HG03457 (cell line): ENCODE results near the gene STAMBPL1.
"Not testable (repeated sequence)": the region's sequence is repeated elsewhere in the genome, so short reads cannot be mapped to it uniquely, and the experiment has no call there.

Experiments
- ATAC-seq: cut with Tn5 transposase; IDR thresholded peaks from one replicate; pipeline ENCODE4 v1.9.1; 2021; ENCODE audit warnings: moderate number of reproducible peaks; ENCODE audit not compliant: unreplicated experiment

Gene STAMBPL1

DNA sequence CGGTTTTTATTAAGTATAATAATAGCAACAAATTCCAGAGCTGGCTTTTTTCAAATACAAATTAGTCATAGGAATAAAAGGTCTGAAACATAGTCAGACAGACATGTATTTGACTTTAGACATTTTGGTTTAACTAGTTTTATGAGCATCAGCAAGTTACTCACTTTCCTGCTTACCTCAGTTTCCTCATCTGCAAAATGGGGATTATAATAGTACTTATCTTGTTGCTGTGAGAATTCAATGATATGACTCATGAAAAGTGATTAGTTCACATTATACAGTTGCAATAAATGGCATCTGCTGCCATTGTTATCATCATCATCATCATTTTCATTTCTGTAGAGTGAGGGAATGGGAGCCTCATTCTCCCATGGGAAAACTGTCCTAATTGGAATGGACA, 39.0 kb downstream of the STAMBPL1 start:
- ATAC-seq, result no peak

DNA sequence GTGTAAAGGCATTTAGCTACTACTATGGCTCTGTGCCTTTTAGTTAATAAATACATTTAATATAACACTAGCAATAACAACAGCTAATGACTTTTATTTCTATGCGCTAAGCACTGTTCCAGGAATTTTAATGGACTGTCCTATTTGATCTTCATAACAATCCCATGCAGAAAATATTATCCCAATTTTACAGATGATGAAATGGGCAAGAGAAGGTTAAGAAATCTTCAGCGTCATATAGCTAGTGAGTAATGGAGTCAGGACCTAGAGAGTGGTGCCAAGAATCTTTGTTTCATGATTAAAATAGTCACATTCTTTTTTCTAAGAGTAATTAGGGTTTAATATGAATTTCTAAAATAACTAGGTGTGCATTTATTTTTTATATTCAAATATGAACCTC, 40.2 kb downstream of the STAMBPL1 start:
- no peak for ATAC-seq

DNA sequence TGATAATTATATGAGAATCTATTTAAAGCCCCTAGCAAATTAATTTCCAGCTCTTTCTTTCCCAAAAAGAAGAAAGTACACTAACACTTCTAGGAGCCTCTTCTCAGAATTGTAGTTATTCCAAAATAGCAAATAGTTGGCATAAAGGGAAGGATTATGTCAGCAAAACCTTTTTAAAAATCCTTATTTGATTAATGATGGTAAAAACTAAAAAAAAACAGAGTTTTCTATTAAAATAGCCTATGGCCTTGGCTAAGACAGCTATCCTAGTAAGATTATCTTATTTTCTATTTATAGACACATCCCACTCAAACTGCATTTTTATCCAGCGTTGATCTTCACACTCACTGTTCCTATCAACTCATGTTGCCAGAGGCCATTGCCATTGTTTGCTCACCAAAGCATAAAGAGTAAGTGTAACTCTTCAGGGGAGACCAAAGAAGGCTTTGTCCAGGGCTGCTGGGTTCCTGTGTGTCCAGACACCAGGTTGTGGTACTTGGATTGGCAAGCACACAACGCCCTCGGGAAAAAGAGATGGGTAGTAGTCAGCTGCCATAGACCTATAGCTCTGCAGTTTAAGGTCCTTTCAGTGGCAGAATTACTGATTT, 41.0 kb downstream of the STAMBPL1 start:
- ATAC-seq, result no peak

DNA sequence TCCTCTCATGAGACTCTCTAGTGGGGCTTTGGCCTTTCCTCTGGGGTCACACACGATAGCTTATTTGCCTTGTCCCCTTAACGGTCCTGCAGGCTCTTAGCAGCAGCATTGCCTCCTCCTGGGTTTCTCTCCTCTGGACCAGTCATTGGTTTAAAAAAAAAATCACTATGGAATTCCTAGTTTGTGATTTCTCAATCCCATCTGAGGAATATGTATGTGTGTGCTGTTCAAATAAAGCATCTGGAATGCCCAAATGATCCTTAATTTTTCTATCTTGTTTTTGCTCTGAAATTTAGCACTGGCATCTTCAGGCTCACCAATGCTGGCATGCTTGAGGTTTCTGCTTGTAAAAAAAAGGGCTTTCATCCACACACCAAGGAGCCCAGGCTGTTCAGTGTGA, 42.0 kb downstream of the STAMBPL1 start:
- no peak for ATAC-seq

DNA sequence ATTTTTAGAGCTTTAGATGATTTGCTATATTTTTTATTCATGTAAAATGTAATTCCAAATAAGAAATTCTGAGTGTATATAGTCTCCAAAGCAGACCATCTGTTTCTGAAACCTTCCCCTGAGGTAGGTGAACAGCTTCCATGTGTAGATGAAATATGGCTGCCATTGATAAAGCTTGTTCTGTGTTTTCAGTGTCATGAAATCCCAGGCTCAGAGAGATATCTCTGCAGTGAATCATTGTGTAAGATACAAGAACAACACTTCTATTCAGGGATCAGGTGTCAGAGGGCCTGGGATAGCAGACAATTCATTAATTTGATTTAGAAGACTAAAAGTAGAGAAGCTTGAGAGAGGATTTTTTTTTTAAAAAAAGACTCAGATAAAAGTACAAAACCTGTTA, 43.5 kb downstream of the STAMBPL1 start:
- no peak for ATAC-seq

DNA sequence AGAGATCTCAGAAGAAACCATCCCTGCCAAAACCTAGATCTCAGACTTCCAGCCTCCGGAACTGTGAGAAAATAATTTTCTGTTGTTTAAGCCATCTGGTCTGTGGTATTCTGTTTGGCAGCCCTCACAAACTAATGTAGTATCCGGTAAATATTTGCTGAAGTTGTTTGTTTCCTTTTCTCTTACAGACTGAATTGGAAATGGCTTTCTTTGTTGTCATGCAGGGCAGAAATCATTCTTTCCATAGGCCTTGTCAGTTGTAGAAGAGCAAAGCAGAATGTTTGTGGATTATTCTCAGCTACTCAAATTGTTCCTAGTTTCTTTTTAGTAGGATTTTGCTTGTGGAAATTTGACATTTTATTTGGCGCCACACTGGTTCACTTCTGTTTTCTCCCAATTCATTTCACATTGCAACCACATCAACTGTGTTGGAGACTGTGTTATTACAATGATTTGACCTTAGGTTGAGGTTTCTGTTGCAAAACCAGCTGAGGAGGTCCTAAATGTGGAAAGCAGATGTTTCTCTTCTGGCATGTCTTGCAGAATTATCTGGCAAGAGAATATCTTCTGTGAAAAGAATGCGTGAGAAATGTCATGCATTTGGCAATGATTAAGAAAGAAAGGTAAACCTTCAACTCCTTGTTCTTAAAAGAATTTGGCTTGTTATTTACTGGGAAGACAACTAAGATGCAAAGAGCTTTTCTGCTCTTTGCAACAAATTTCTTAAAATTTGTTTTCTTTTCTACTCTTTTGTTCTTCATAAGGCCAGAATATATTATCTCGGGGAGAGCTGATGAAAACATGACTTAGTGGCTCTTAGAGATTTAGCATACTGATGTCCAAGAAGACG, 46.7 kb downstream of the STAMBPL1 start:
- ATAC-seq, result no peak

DNA sequence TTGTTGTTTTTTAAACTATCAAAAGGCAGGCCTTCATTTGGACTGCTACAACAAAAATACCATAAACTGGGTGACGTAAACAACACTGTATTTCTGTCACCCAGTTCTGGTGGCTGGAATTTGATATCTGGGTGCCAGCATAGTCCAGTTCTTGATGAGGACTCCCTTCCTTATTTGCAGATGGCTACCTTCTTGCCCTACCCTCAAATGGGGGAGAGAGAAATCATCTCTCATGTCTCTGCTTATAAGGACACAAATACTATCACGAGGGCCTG, 47.3 kb downstream of the STAMBPL1 start:
- no peak for ATAC-seq

DNA sequence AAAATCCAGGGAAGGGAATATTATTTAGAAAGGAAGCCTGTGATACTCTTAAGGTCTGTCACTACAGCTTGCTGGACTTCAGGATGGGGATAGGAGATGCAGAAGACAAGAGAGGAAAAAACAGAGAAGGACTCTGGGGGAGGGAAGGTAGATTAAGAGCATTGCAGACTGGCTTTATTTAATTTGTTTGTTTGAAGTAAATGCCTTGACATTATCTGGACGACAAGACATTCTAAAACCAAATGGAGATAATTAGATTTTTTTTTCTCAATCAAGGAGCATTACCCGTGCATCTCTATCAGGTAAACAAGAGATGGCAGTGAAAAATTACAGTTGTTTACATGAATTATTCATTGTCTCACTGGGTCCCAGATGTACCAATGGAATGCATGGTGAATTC, 48.2 kb downstream of the STAMBPL1 start:
- no peak for ATAC-seq

DNA sequence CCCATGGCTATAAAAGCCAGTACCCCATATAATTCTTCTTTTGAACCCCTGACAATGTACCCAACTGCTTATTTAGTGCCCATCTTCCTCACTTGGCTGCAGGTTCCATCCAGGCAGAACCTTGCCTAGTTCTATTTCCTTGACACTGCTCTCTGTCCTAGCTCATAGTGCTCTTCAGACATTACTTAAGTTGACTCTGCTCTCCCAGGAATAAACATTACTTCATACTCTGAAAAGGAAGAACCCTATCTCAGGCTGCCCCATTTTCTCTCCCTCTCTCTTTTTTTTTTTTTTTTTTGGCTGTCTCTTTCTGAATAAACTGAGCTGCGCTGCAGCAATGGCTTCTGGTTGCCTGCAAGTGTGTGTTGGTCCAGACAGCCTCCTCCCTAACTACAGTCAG, 51.5 kb downstream of the STAMBPL1 start:
- no peak for ATAC-seq

DNA sequence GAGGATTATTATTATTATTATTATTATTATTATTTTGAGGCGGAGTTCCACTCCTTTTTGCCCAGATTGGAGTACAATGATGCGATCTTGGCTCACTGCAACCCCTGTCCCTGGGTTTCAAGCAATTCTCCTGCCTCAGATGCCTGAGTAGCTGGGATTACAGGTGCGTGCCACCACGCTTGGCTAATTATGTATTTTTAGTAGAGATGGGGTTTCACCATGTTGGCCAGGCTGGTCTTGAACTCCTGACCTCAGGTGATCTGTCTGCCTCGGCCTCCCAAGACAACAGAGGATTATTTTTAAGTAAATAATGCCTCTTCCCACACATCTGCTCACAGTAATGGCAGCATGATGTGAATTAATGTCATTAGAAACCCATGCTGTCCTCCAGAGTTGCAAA, 52.0 kb downstream of the STAMBPL1 start:
- not testable (repeated sequence) for ATAC-seq

DNA sequence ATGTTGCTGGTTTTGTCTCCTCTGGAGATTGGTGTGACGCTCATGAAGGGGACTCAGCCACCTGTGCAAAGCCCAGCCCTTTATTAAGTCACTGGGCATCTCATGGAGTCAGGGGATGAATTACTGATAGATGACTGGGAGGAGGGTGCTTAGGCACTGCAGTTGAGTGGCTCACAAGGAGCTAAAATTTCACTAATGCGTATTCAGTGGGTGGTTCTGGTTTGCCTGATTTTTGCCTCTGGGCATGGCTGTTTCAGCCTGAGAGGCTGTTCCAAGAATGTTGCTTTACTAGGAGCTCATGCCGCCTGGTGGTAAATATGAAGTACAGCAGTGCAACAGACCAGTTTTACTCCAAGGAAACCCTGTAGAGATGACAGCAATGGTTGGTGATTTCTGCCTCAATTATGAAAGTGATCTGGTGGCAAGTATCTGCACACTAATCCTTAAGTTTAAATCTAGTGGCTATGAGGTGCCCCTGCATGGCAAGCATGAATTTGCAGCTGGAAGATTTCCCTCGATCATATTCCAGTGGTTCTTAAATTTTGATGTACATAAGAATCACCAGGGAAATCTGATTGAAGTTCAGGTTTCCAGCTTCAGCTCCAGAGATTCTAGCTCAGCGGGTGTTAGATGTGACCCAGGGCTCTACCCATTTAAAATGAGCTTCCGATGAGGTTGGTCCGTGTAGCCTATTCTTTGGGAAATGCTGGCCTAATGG, 52.7 kb downstream of the STAMBPL1 start:
- ATAC-seq, result no peak

DNA sequence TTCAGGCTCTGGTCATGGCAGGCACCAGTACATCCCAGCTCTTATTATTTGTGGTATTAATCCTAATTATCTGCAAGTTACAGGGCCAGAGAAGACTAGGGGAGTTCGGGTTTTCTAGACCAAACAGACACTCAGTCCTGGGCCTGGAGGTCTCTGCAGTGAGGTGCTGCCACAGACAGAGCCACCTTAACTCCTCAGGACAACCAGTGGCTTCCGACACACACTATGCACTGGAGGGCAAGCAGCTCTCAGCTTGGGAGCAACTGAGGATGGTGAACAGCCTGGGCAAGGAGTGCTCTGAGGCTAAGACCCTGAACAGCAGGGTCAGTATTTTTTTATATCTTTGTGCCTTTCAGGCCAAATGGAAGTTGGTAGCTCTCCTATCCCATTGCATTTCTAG, 53.5 kb downstream of the STAMBPL1 start:
- ATAC-seq, result no peak

DNA sequence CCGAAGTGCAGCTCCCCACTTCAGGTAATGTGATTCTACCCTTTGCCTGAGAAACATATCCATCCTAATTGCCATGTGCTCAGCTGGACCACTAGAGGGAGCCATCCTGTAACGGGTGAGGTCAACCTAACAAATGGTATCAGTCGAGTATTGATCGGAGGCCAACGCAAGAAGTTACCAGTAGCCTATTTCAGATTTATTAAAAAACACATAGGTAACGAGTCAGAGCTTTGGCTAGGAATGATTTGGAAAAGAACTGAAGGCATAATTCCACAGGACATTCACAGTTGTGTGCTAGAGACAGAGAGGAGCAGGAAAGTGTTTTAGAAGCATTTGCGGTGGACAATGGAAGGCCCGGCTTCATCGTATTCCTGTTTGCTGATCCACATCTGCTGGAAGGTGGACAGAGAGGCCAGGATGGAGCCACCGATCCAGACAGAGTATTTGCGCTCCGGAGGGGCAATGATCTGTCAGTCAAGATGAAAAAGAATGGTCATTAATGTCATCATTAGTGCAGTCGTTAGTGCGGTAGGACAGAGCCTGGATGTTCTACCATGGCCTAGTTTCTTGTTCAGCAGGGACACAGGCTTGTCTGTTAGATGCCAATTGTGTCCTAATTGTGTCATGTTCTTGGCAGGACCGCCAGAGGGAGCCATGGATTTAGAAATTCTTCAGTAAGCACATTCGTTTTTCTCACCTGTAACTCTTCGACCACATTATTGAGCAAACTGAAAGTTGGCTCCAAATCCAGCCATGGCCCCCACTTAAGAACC, 55.0 kb downstream of the STAMBPL1 start:
- ATAC-seq, result no peak

DNA sequence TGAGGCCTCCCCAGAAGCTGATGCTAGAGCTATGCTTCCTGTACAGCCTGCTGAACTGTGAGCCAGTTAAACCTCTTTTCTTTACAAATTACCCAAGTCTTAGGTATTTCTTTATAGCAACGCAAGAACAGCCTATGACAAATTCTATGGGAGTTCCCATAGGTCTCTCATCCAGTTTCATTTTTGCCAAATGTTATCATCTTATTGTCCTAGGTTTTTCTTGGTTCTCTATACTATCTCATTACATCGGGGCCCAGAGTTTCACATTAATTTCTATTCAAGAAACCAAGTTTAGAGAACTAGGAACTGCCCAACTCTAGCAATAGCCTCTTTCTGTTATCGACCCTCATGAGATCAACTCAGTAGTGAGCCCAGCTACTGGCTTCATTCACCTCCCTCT, 56.6 kb downstream of the STAMBPL1 start:
- ATAC-seq, result no peak

DNA sequence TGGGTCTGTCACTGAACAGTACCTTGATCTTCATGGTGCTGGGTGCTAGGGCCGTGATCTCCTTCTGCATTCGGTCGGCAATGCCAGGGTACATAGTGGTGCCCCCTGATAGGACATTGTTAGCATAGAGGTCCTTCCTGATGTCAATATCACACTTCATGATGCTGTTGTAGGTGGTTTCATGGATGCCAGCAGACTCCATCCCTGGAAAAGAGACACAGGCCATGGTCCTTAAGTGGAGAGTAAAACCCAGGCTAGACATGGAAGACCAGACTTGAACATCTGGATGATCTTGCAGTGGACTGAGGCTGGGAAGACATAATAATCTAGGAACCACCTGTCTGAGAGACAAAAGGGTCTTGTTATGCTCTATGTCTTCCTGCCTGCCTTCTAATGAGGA, 58.0 kb downstream of the STAMBPL1 start:
- no peak for ATAC-seq

DNA sequence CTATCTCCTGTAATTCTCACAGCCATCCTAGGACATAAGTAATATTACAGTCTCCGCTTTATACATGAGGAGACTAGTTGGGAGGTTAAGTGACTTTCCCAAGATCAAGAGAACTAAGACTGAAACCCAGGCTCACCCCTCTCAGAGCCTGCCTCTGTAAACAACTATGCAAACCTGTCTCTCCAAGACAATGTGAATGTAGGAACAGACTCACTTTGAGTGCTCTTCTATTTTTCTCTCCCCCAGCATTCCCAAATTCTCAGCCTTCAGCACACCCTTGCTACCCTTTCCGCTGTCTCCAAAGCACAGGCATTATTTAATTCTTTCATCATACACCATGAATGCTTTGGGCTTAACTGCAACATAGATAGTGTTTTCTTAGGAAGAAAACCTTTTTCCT, 58.9 kb downstream of the STAMBPL1 start:
- no peak for ATAC-seq

DNA sequence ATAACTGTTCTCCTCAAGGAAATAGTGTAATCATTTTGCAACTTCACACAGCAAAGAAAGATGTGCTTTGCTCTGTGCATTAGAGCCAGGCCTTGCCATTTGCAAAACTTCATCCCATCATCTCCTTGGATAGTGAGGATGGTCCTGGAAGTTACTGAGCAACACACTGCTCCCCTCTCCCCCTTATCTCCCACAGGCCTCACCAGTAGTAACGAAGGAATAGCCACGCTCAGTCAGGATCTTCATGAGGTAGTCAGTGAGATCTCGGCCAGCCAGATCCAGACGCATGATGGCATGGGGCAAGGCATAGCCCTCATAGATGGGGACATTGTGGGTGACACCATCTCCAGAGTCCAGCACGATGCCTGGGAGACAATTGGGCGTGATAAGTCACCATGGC, 61.0 kb downstream of the STAMBPL1 start:
- ATAC-seq, result no peak

DNA sequence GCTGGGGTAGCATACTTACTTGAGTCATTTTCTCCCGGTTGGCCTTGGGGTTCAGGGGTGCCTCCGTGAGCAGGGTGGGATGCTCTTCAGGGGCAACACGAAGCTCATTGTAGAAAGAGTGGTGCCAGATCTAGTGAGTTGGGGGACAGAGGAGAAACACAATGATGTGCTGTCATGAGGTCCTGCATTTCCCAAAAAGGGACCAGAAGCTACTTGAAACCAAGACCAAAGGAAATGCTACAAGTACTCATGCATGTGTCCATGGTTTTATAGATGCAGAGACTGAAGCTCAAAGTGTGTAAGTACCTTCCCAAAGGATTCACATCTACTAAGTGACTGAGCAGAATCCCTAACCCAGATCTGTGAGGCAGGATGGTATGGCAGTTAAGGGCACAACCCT, 63.7 kb downstream of the STAMBPL1 start:
- no peak for ATAC-seq

DNA sequence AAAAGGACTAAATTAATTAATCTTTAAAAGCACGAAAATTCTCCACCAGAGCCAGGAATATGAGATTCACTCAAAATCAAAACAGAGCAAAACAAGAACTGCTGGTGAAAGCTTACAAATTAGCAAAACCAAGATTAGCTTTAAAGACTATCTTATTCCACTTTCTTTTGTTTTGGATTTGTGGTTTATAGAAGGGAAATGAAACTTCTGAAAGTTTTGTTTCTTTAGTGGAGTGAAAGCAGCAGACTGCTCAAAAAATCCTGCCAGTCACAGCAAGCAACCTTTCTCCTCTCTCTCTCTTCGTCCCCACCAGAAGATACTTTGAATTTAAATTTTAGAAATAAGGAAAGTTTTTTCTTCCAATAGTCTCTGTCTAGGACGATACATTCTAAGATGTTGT, 64.8 kb downstream of the STAMBPL1 start:
- ATAC-seq, result no peak

DNA sequence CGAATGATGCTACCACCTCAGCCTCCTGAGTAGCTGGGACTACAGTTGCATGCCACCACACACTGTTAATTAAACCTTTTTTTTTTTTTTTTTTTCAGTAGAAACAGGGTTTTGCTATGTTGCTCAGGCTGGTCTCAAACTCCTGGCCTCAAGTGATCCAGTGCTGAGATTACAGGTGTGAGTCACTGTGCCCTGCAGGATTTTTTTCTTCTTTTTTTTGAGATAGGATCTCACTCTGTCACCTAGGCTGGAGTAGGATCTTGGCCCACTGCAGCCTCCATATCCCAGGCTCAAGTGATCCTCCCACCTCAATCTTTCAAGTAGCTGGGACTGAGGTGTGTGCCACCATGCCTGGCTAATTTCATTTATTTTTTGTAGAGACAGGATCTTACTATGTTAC, 66.2 kb downstream of the STAMBPL1 start:
- no peak for ATAC-seq

DNA sequence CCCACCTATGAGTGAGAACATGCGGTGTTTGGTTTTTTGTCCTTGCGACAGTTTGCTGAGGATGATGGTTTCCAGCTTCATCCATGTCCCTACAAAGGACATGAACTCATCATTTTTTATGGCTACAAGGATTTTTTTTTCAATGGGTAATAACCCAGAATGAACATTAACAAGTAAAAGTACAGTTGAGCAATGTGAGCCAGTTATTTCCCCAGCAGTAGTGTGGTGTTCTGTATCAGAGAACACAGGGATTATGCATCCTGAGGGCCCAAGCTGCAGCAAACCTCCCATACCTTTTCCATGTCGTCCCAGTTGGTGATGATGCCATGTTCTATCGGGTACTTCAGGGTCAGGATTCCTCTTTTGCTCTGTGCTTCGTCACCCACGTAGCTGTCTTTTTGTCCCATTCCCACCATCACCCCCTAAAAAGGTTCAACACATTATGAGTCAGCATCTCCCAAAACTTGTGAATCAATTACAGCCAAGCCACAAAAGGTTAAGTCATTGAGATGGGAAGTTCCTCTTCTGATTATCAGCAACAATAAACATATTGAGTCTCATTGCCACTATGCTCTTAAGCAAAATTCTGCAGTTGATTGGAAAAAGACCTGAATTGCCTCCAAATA, 67.0 kb downstream of the STAMBPL1 start:
- ATAC-seq, result no peak
